GM10847 (cell line): Measurements from ENCODE around the gene LRP3.

ENCODE experiments used
- POLR2A ChIP-seq: IDR thresholded peaks from 2 replicates; pipeline ENCODE4 v1.6.1; 2011; ENCODE audit not compliant: insufficient read length; ENCODE audit errors: extremely low read depth

The LRP3 gene

DNA sequence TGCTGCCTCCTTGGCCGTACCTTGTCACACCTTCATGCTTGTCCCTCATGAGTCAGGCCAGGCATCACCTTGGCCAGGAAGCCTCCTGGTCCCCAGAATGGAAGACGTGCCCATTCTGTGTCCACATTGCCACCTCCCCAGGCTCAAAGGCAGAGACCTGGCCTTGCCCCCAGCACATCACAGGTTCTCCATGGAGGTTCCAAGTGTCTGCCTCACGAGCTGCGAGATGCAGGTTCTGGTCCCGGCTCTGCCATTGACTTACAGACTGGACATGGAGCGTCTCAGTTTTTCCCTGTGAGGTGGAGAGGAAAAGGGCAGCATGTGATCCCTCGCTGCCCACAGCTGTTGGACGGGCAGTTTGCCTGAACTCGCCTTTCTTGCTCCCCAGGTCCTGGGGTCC is 40.6 kb downstream of the LRP3 start:
- no peak for TF ChIP-seq POLR2A

DNA sequence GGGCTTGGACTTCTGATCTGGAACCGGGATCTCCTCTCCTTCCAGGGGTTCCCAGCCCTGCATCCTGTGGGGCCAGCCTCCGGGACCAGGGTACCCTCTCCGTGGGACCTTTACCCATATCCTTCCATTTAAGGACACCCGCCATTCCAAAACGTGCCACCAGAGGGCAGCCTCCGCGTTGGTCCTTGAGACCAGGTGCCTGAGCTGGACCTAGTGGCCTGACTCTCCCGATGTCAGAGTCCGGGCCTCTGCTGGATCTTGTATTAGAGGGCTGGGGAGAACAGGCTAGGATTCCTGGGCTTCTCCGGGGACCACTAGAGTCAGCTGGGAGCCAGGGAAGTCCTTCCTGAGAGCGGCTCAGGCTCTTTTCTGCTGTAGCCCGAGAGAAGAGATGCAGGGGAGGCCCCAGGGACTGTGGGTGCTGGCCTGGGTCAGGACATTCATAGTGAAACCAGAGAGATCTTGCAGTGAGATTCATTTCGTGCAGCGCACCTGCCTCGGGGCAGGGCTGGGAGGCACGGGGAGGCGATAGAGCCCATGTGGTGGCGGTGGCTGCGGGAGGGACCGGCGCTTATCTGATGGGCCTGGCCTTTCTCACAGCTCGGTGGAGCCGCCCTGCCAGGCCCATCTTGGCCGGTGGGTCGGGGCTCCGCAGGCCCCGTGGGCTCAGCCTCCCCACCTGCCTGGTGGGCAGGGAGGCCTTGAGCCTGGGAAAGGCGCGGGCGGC is 41.3 kb downstream of the LRP3 start:
- TF ChIP-seq POLR2A, result no peak

DNA sequence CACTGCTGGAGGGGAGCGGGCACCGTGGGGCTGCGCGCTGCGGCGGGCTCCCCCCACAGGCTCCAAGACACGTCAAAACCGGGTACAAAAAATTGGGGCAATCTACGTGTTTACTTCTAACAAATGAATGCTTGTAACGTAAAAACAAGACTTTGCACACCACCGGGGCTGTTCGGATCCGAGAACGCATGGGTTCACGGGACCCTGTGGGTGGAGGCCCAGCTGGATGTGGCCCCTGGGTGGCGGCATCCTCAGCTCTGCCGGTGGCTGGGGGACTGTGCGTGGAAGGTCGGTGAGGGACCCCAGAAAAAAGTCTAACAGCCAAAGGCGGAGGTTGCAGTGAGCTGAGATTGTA is 41.8 kb downstream of the LRP3 start:
- TF ChIP-seq POLR2A, result no peak

DNA sequence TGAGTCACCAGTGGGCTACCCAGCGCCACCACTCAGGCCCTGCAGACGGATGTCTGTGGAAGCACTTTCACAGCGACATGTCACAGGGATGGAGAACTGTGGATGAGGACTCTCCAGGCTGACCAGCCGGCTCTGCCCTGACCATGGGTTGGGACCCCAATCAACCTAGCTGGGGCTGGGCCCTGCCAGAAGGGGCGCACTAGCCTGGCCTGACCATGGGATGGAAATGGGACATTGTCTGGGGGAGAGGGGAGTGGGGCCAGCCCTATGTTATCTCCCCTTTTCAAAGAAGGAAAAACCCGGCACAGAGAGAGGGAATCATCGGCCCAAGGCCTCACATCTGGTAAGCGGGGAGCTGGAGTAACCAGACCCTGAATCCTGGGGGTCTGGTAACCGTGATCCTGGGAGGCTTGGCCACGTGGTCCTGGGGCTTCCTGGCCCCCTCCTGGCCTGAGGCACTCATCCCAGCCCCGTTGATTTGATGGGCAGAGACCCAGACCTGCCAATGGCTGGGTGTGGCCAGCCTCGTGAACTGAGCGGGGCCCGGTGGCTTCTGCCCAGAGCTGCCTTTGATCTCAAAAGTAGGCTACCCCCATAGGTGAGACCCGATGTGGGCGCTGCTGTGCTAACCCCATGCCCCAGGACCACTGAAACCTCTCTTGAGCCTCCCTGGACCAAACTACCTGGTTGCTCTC is 42.7 kb downstream of the LRP3 start:
- no peak for TF ChIP-seq POLR2A

DNA sequence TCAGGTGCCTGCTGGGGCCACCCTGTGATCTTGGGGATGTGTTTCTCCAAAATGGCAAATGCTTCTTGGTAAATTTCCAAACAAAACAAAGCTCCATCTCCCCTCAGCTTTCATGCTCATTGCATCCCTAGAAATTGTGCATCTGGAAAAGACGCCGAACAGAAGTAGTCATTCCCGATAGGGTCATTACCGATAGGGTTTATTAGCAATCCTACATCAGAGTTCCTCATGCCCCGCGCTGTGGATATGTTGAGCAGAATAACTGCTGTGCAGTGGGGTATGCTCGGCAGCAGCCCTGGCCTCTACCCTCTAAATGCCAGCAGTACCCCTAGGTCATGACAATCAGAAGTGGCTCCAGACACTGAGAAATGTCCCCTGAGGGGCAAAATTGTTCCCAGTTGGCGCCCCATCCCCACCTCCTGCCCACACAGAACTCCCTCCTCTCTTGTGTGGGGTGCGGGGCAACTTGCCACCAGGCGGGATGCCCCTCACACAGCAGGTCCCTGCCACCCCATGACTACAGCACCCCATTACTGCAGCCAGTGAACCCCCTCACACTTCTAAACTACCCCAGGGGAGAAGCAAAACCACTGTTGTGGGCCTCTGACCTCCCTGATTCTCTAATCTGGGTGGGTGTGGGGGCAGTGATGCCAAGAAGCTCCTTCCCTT is 44.5 kb downstream of the LRP3 start:
- TF ChIP-seq POLR2A, result no peak

DNA sequence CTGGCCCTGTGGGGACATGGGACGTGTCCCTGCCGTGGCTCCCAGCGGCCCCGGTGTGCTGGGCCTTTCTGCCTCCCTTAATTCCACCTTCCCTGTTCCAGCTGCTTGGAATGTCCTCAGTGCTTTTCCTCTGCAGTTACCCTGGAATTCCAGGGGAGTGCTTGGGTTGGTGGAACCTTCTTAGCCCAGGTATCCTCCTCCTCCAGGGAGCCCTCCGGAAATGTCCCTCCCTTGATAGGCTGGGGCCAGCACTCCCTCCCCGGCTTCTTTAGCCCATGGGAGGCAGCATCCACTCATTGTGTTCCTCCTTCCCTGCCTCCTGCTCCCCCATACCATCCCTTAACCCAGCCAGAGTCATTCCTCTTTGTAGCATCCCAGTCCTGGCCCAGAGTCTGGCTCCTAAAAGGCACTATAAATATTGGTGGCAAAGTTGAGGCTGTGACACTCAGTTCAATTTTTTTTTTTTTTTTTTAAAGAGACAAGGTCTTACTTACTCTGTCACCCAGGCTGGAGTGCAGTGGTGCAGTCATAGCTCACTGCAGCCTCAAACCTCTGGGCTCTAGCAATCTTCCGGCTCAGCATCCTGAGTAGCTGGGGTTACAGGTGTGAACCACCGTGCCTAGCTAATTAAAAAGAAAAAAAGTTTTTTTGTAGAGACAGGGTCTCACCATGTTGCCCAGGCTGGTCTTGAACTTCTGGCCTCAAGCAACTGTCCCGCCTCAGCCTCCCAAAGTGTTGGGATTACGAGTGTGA is 45.3 kb downstream of the LRP3 start:
- TF ChIP-seq POLR2A, result no peak

DNA sequence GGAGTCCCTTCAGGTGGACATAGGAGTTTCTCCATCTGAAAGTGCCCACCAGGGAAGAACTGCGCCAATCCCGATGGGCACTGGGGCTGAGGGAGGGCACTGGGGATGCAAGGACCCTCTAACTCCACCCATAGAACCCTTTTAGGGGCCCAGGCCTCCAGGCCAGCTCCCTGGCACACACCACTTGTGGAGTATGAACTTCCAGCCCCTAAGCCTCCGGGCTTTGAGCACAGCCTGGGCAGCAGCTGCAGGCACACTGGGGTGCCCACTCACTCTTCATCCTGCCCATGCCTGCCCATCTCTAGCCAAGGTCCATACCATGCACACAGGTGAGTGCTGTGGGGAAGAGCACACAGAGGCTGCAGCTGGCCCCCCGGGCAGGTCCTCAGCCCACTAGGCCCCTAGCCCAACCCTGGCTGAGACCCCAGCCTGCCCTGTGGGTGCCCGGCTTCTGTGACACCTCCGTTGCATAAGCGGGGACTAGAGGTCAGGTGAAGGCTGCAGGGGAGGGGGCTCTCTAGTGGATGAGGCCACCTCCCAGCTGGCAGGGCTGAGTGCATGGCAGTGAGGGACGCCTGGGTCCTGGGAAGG is 46.1 kb downstream of the LRP3 start:
- no peak for TF ChIP-seq POLR2A

DNA sequence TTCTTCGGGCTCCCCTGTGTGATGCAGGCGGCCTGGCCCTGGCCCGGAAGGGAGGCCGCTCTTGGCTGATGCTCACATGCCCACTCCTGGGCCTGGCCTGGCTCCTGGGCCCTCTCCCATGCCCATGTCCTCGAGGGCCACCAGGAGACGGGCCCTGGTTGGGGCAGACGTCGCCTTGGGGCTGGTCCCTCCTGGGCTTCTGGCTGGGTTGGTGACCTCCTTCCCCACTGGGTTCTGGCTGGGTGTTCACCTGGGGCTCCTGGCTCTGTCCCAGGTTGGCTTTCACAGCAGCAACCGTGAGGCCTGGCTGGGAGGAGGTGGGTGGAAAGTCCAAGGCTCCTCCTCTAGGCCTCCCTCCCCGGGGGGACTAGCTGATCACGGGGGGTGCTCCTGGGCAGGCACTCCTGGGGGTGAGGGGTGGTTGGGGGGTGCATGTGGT is 47.0 kb downstream of the LRP3 start:
- TF ChIP-seq POLR2A, result no peak

DNA sequence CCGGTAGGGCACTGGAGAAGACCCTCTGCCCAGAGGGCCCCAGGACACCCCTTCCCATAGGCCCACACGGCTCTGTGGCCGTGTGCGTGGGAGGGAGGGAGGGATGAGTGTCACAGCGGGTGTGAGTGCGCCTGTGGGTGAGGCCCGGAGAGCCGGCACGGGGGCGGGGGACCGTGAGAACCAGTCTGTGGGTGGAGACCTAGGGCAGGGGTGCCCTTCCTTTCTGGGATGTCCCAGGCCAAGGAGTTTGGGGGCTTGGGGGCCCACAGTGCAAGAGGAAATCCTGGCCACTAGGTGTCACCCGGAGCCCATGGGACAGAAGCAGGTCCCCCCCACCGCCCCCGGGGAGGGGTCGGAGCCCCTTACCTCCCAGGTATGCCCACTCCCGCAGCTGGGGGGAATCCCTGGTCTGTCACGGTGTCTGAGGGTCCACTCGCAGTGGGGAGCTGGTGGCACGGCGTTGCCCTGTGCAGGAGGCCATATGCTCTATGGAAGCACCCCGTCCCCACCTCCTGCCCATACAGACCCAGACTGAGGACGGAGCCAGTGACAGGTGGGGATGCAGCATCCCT is 47.5 kb downstream of the LRP3 start:
- no peak for TF ChIP-seq POLR2A

DNA sequence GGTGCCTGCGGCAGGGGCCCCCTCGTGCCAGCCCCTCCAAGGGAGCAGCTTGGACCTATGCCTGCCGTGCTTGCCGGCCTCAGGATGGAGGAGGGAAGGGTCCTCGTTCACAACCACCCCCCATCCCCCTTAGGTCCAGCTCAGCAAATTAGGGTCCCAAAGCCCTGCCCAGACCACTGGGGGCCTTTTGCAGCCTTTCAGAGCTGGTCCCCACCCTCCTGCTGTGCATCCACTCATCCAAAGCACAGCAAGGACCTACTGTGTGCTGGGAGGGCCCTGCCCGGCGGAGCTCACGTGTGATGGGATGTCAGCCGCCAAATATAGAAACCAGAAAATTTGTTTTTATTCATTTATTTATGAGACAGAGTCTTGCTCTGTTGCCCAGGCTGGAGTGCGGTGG is 48.0 kb downstream of the LRP3 start:
- no peak for TF ChIP-seq POLR2A

DNA sequence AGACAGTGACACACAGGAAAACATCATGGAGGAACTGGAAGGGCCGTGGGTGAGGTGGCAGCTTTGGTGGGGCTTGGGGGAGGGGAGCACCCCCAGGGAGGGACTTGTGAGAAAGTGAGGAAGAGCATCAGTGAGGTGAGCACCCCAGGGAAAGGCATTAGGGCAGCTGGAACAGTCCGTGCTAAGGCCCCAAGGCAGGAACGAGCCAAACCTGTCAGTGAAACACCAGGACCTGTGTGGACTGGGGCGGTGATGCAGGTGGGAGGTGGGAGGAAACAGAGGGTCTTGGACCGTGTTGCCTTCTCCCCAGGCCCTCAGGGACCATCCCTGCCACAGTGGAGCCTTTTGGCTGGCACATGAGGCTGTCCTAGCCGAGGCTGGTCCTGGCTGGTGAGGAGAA is 48.8 kb downstream of the LRP3 start:
- TF ChIP-seq POLR2A, result no peak

DNA sequence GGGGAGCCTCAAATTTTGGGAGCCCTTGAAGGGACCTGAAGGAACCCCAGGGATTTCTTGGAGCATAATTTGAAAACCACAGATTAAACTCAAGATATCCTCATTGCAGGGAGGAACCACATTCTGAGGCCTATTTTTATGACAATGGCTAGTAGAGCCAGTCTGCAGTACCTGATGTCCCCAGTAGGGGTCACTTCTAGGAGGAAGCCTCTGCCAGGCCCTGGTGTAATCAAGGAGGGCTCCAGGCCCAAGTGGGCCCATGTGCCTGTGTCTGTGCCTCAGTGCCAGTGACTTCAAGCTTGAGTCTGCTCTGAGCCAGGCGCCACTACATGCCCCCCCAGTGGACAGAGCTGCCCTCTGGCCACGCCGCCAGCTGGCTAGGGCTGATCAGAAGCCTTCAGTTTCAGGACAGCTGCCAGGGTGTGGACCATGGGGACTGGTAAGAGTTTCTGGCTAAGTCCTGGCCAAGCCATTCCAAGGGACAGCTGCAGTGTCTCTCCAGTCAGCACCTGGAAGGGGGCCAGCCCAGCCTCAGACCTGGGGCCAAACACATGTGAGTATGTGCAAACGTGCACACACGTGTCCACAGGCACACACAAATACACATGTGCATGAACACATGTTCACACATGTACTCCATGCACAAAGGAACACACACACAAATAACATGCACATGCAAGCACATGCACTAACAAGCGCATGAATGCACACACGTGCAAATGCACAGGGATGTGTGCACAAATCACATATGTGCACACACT is 52.0 kb downstream of the LRP3 start:
- no peak for TF ChIP-seq POLR2A

DNA sequence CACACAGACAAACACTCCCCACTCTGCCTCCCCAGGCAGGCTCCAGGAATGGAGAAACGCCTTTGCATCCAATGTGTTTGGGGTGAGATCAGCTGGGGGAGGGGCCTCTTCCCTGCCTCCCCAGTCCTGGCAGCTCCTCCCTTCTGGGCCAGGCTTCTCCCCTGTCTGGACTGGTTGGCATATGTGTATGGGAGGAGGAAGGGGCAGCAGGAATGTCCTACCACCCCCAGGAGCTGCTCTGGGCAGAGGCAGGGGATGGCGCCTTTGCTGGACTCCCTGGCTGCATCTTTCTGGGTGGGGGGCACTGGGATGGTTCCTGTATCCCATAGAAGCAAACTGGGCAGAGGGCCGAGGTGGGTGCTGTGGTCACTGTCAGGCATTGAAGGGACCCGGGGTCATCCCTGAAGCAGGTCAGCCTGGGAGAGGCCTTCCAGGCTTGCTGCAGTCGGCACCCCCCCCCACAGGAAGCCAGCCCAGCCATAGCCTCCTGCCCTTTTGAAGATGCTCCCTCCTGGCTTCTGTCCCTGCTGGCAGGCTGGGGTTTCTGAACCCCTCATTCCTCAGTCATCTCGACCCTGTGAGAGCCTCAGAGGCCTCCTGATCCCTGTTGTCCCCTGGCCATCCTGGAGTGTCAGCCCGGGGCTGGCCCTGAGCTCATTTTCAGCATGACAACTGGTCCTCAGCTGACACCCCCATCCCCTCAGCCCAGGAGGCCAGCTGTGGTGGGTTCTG is 52.7 kb downstream of the LRP3 start:
- no peak for TF ChIP-seq POLR2A

DNA sequence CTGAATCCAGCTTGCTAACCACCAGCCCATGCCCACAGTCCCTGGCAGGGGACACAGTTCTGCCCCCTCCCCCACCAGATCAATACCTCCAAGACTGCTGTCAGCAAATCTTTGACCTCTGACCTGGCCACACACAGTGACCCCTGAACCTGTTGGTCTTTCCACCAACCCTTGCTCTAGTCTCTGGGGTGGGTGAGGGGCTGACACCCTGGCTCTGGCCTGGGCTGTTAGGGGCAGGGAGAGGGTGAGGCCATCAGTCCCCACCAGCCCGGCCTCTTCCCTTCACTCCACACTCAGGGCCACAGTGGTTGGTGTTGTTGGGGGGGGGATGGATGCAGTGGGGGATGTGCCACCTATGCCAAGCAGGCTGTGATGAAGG is 53.3 kb downstream of the LRP3 start:
- no peak for TF ChIP-seq POLR2A
